HG03097 (cell line): Measurements from ENCODE around the gene MYF6.

Source experiments
- ATAC-seq: cut with Tn5 transposase; IDR thresholded peaks from one replicate; pipeline ENCODE4 v1.9.1; 2021; ENCODE audit not compliant: unreplicated experiment, low FRiP score

Gene MYF6

GRCh38 chr12:80749456-80749855, 42.0 kb downstream of the MYF6 start:
- no peak for ATAC-seq

DNA sequence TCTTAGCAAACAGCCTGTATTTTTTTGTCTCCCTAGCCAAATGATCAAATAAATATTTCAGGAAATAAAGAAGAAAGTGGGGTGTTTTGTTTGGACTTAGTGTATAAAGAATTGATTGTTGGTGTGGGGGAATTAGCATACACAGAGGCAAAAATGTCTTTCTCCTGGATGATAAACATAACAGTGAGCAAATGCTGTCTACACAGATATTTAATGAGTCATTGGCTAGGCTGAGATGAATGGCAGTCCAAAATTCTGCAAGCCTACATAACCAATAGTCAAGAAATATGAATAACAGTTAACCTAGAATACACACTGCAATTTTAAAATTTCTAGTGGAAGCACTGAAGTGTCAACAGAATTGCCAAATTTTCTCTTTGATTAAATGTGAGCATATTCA, 45.0 kb downstream of the MYF6 start:
- ATAC-seq = no peak

GRCh38 chr12:80754274-80754673, 46.8 kb downstream of the MYF6 start:
- no peak for ATAC-seq

DNA sequence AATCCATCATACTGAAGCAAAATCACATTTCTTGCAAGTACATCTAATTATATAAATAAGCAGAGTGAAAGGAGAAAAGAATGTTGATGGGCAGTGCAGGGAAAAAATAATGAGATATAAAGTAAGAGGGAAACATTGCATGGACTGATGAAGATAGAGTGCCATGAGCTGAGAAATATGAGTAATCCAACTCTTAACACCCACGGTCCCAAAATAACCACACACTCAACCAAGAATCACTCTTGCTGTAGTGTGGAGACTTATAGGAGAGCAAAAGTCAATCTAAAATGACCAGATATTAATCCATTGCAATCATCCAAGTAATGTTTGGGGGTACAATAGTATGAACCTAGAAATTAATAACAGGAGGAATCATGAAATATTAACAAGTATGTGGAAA, 49.4 kb downstream of the MYF6 start:
- ATAC-seq = no peak
